Measurements from ENCODE around the gene AFAP1L1.
A peak's percentile ranks its signal among the peaks of the same experiment; 100 is the strongest.

The AFAP1L1 gene

DNA sequence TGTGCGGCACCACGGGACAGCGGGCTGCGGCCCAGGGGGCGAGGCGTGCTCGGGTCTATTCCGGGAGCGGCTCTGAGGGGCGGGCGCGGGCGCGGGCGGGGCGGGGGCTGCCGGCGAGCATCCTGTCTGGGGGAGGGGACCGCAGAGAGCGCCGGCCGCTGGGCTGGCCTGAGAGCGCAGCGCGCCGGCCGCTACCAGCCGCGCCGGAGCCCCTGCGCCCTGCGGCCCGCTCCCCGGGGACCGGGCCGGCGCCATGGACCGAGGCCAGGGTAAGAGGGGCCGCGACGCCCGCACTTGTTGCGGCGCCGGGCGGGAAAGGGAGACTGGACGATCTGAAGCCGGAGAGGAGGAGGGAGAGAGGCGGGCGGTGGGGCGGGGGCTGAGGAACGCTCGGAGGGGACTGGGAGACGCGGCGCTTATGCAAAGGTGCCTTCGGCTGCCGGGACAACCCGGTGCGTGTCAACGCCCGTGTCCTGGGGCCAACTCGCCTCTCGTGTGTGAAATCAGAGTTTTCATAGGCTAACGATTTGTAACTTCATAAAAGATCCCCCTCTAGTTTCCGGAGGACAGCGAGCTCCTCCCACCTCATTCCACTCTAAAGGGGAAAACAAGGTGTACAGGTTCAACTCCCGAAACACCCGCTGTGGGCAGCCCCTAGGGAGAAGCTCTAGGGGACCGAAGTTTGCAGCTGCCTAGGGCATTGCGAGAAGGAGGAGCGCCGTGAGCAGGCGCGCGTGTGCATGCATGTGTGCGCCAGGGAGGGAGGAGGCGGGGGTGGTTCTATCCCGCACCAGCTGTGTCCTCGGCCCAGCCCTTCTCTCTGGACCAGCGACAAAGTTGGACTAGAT, at the start of gene AFAP1L1 (continued):
- TF ChIP-seq, protein P1, sequence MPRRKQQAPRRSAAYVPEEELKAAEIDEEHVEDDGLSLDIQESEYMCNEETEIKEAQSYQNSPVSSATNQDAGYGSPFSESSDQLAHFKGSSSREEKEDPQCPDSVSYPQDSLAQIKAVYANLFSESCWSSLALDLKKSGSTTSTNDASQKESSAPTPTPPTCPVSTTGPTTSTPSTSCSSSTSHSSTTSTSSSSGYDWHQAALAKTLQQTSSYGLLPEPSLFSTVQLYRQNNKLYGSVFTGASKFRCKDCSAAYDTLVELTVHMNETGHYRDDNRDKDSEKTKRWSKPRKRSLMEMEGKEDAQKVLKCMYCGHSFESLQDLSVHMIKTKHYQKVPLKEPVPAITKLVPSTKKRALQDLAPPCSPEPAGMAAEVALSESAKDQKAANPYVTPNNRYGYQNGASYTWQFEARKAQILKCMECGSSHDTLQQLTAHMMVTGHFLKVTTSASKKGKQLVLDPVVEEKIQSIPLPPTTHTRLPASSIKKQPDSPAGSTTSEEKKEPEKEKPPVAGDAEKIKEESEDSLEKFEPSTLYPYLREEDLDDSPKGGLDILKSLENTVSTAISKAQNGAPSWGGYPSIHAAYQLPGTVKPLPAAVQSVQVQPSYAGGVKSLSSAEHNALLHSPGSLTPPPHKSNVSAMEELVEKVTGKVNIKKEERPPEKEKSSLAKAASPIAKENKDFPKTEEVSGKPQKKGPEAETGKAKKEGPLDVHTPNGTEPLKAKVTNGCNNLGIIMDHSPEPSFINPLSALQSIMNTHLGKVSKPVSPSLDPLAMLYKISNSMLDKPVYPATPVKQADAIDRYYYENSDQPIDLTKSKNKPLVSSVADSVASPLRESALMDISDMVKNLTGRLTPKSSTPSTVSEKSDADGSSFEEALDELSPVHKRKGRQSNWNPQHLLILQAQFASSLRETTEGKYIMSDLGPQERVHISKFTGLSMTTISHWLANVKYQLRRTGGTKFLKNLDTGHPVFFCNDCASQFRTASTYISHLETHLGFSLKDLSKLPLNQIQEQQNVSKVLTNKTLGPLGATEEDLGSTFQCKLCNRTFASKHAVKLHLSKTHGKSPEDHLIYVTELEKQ (tag by site-specific recombination; IDR thresholded peaks at IDR 0.05; ENCODE audit: borderline replicate concordance): no peak
- TF ChIP-seq ZSCAN30 (tag by site-specific recombination; IDR thresholded peaks at IDR 0.05) (0 out of 2 replicates have a peak, but pooled peaks have one; percentile 3), ZNF398 (tag by site-specific recombination; IDR thresholded peaks at IDR 0.05) (peak; percentile 50), GLIS2 (tag by site-specific recombination; IDR thresholded peaks at IDR 0.05) (peak; percentile 62), ZNF274 (IDR thresholded peaks at IDR 0.05; ENCODE audit: low read length) (no peak), ZNF274 (tag by site-specific recombination; IDR thresholded peaks at IDR 0.05; ENCODE audit: borderline replicate concordance) (no peak), ZNF48 (tag by site-specific recombination; IDR thresholded peaks at IDR 0.05) (no peak), ZNF561 (tag by site-specific recombination; IDR thresholded peaks at IDR 0.05; ENCODE audit: borderline replicate concordance) (no peak; the same call in 1 of the 2 replicates), SCRT1 (tag by site-specific recombination; IDR thresholded peaks at IDR 0.05; ENCODE audit: borderline replicate concordance) (0 out of 2 replicates have a peak, but pooled peaks have one; percentile 22), EGR2 (tag by site-specific recombination; IDR thresholded peaks at IDR 0.05; ENCODE audit: low read depth) (peak; percentile 41; the same call in 1 of the 2 replicates), ZNF600 (tag by site-specific recombination; IDR thresholded peaks at IDR 0.05) (no peak), ZNF624 (tag by site-specific recombination; IDR thresholded peaks at IDR 0.05) (no peak), ZNF292 (tag by site-specific recombination; IDR thresholded peaks at IDR 0.05; ENCODE audit: borderline replicate concordance, low read depth) (no peak), ZNF837 (tag by site-specific recombination; IDR thresholded peaks at IDR 0.05) (no peak), ZNF558 (tag by site-specific recombination; IDR thresholded peaks at IDR 0.05) (no peak), ZNF138 (tag by site-specific recombination; IDR thresholded peaks at IDR 0.05; ENCODE audit: borderline replicate concordance) (no peak), ZBTB17 (tag by site-specific recombination; IDR thresholded peaks at IDR 0.05) (peak; percentile 70), ZNF626 (tag by site-specific recombination; IDR thresholded peaks at IDR 0.05) (no peak), ZNF777 (tag by site-specific recombination; IDR thresholded peaks at IDR 0.05; ENCODE audit: borderline replicate concordance) (no peak), ZNF416 (tag by site-specific recombination; IDR thresholded peaks at IDR 0.05) (no peak), ZNF654 (tag by site-specific recombination; IDR thresholded peaks at IDR 0.05; ENCODE audit: low read depth) (no peak), YY2 (tag by site-specific recombination; IDR thresholded peaks at IDR 0.05) (no peak), ZNF670 (tag by site-specific recombination; IDR thresholded peaks at IDR 0.05; ENCODE audit: low read depth) (no peak), ZNF530 (tag by site-specific recombination; IDR thresholded peaks at IDR 0.05; ENCODE audit: low read depth) (no peak), KLF1 (tag by site-specific recombination; IDR thresholded peaks at IDR 0.05) (peak; percentile 17; the same call in 1 of the 2 replicates), ZNF521 (tag by site-specific recombination; IDR thresholded peaks at IDR 0.05) (no peak), ZNF121 (tag by site-specific recombination; IDR thresholded peaks at IDR 0.05) (no peak)
- TF ChIP-seq, protein P2, sequence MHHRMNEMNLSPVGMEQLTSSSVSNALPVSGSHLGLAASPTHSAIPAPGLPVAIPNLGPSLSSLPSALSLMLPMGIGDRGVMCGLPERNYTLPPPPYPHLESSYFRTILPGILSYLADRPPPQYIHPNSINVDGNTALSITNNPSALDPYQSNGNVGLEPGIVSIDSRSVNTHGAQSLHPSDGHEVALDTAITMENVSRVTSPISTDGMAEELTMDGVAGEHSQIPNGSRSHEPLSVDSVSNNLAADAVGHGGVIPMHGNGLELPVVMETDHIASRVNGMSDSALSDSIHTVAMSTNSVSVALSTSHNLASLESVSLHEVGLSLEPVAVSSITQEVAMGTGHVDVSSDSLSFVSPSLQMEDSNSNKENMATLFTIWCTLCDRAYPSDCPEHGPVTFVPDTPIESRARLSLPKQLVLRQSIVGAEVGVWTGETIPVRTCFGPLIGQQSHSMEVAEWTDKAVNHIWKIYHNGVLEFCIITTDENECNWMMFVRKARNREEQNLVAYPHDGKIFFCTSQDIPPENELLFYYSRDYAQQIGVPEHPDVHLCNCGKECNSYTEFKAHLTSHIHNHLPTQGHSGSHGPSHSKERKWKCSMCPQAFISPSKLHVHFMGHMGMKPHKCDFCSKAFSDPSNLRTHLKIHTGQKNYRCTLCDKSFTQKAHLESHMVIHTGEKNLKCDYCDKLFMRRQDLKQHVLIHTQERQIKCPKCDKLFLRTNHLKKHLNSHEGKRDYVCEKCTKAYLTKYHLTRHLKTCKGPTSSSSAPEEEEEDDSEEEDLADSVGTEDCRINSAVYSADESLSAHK (tag by site-specific recombination; IDR thresholded peaks at IDR 0.05): no peak
- TF ChIP-seq, protein P3, sequence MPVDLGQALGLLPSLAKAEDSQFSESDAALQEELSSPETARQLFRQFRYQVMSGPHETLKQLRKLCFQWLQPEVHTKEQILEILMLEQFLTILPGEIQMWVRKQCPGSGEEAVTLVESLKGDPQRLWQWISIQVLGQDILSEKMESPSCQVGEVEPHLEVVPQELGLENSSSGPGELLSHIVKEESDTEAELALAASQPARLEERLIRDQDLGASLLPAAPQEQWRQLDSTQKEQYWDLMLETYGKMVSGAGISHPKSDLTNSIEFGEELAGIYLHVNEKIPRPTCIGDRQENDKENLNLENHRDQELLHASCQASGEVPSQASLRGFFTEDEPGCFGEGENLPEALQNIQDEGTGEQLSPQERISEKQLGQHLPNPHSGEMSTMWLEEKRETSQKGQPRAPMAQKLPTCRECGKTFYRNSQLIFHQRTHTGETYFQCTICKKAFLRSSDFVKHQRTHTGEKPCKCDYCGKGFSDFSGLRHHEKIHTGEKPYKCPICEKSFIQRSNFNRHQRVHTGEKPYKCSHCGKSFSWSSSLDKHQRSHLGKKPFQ (tag by site-specific recombination; IDR thresholded peaks at IDR 0.05): no peak

All from HEK293 (cell line).